Measurements from ENCODE around the gene NEURL3. TPM values are rescaled to one million over a fixed set of nuclear protein-coding genes. Genes with fewer than 3 reads are reported as not detected.
"Not testable (repeated sequence)": the region's sequence is repeated elsewhere in the genome, so short reads cannot be mapped to it uniquely, and the experiment has no call there.

The NEURL3 gene
- 10 to 100 TPM; 40.7 to 71.2 TPM for total RNA-seq

GRCh38 chr2:96505231-96505889 is at the start of gene NEURL3:
Gene NEURL3 (minus strand): TSS chr2:96505357. CDS start chr2:96505286, 71 bp downstream.
- DNase-seq = peak; percentile 56 to 85 (median 71)
- WGBS, 2 donors = 15 to 17% methylated on average over 7 to 9 of the region's 9 CpGs
- peak in 2 of 3 donors; percentile 92 for TF ChIP-seq POLR2A (IDR thresholded peaks at IDR 0.05)
- TF ChIP-seq, protein P1, sequence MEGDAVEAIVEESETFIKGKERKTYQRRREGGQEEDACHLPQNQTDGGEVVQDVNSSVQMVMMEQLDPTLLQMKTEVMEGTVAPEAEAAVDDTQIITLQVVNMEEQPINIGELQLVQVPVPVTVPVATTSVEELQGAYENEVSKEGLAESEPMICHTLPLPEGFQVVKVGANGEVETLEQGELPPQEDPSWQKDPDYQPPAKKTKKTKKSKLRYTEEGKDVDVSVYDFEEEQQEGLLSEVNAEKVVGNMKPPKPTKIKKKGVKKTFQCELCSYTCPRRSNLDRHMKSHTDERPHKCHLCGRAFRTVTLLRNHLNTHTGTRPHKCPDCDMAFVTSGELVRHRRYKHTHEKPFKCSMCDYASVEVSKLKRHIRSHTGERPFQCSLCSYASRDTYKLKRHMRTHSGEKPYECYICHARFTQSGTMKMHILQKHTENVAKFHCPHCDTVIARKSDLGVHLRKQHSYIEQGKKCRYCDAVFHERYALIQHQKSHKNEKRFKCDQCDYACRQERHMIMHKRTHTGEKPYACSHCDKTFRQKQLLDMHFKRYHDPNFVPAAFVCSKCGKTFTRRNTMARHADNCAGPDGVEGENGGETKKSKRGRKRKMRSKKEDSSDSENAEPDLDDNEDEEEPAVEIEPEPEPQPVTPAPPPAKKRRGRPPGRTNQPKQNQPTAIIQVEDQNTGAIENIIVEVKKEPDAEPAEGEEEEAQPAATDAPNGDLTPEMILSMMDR (IDR thresholded peaks at IDR 0.05) = no peak
- Histone ChIP-seq H3K27ac (peak within 1 kb of the TSS; percentile 59 to 80 (median 68)), H3K9me3 (no peaks in the 10 kb centered on the region), H3K4me1 (peaks cover 86% of the 10 kb centered on the region), H3K36me3 (replicated peaks in 1 of 2; ENCODE audit: insufficient read depth in 1 of 2, low read depth in 2 of 2) (no peaks in the 10 kb centered on the region), H3K4me3 (peak within 1 kb of the TSS in 1 of 2 donors; percentile 16), H3K27me3 (no peaks in the 10 kb centered on the region)
- peak; percentile 63 for ATAC-seq
- intact Hi-C loops (cut with DNase I) = no loop called here

DNA sequence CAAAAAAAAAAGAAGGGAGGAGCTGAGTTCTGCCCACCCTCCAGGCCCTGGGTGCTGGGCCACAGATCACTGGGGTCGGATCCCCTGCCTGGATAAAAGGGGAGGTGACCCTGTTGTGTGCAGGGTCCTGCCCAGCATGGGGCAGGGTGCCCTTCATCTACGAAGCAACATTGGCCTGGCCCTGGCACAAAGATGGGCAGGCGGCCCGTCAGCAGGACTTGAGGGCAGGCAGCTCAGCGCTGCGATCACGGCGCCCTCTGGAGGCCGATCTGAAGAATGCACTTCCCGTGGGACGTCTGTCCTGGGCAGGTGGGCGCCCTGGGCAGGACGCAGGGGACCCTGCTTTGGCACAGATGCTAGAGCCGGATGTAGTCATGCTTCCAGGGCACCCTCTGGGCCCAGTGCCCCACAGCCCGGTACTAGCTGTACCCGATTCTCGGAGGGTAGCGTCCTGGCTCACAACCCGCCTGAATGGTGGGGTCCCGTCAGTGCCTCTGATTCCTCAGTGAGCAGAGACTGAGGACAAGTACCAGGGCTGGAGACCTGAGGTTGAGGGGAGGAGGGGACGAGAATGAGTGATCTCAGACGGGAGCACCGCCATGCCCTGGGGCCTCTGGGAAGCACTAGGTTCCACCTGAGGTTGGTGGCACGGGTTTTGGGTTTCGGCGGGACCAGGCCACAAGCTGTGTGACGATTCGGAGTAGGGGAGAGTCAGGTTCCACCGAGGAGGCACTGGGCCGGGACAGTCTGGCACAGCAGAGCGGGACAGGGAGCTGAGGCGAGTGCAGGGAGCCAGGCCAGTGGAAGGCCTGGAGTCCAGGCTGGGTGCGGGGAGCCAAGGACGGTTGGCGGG is 49.4 kb upstream of the NEURL3 start:
- Histone ChIP-seq H3K27ac (no peak overlapping the region), H3K27me3 (no peaks in the 10 kb centered on the region), H3K4me3 (no peak overlapping the region), H3K9me3 (no peaks in the 10 kb centered on the region), H3K36me3 (replicated peaks in 1 of 2; ENCODE audit: insufficient read depth in 1 of 2, low read depth in 2 of 2) (no peaks in the 10 kb centered on the region), H3K4me1 (peaks cover 17% of the 10 kb centered on the region)
- peak; percentile 63 to 78 (median 72) for DNase-seq
- TF ChIP-seq, protein P1 (IDR thresholded peaks at IDR 0.05) = peak; percentile 72 to 93 (median 84)
- TF ChIP-seq POLR2A (IDR thresholded peaks at IDR 0.05) = no peak
- intact Hi-C loops (cut with DNase I) = loop anchor here (5.0 kb wide), 1 partner anchor 248 kb away; no protein-coding TSS in a partner anchor
- peak; percentile 45 for ATAC-seq
- WGBS, 2 donors = 37 to 77% methylated on average over 6 to 35 of the region's 35 CpGs

GRCh38 chr2:96553957-96554292 is 48.8 kb upstream of the NEURL3 start:
- H3K36me3 ChIP-seq (replicated peaks in 1 of 2; ENCODE audit: insufficient read depth in 1 of 2, low read depth in 2 of 2); DNase-seq; H3K27ac ChIP-seq; H3K27me3 ChIP-seq; H3K9me3 ChIP-seq; H3K4me3 ChIP-seq; ATAC-seq: not testable (repeated sequence)
- peaks cover 19% of the 10 kb centered on the region for H3K4me1 ChIP-seq
- WGBS, 2 donors = 60 to 86% methylated on average over 3 to 9 of the region's 9 CpGs
- intact Hi-C loops (cut with DNase I) = loop anchor here (5.0 kb wide), 1 partner anchor 248 kb away; no protein-coding TSS in a partner anchor

GRCh38 chr2:96553176-96553956 is 48.2 kb upstream of the NEURL3 start:
- Histone ChIP-seq H3K27me3 (no peaks in the 10 kb centered on the region), H3K4me1 (peaks cover 19% of the 10 kb centered on the region), H3K4me3 (no peak overlapping the region), H3K36me3 (replicated peaks in 1 of 2; ENCODE audit: insufficient read depth in 1 of 2, low read depth in 2 of 2) (peaks cover 0 to 3% of the 10 kb centered on the region in 2 donors), H3K9me3 (no peaks in the 10 kb centered on the region), H3K27ac (no peak overlapping the region)
- no peak for ATAC-seq
- no peak for TF ChIP-seq POLR2A (IDR thresholded peaks at IDR 0.05)
- TF ChIP-seq, protein P1 (IDR thresholded peaks at IDR 0.05) = no peak
- intact Hi-C loops (cut with DNase I) = loop anchor here (5.0 kb wide), 1 partner anchor 249 kb away; no protein-coding TSS in a partner anchor
- no peak for DNase-seq
- WGBS, 2 donors = 91 to 100% methylated on average over 3 to 16 of the region's 16 CpGs
